Neural progenitor cell (in vitro differentiated cells): ENCODE results near the gene VIPR1. TPM values are rescaled to one million over a fixed set of nuclear protein-coding genes. Genes with fewer than 3 reads are reported as not detected.

Source experiments
- DNase-seq: peaks from one replicate; pipeline ENCODE4 v3.0.0-alpha.2; 2016; ENCODE audit warnings: low spot score
- H2AFZ ChIP-seq: fragments of 200-600 bp; sonication (generic); replicated peaks from 2 replicates; pipeline ENCODE4 v1.6.1; 2016; ENCODE audit warnings: antibody characterized with exemption
- H3F3A ChIP-seq: fragments of 200-600 bp; sonication (generic); 2 replicates; pipeline ENCODE4 v1.6.1; 2016; ENCODE audit warnings: antibody characterized with exemption, low read depth
- H3K27ac ChIP-seq: fragments of 200-600 bp; sonication (generic); 2 replicates; pipeline ENCODE4 v1.5.1; 2016; ENCODE audit warnings: mild to moderate bottlenecking
- H3K27me3 ChIP-seq: fragments of 200-600 bp; sonication (generic); 2 replicates; pipeline ENCODE4 v1.6.1; 2016; ENCODE audit warnings: mild to moderate bottlenecking, moderate library complexity
- H3K36me3 ChIP-seq: fragments of 200-600 bp; sonication (generic); 2 replicates; pipeline ENCODE4 v1.5.1; 2016
- H3K4me1 ChIP-seq: fragments of 200-600 bp; sonication (generic); 2 replicates; pipeline ENCODE4 v1.6.1; 2016; ENCODE audit warnings: mixed run types
- H3K4me2 ChIP-seq: fragments of 200-600 bp; sonication (generic); 2 replicates; pipeline ENCODE4 v1.6.1; 2016
- H3K4me3 ChIP-seq: fragments of 200-600 bp; sonication (generic); 2 replicates; pipeline ENCODE4 v1.5.1; 2016
- H3K79me2 ChIP-seq: fragments of 200-600 bp; sonication (generic); 2 replicates; pipeline ENCODE4 v1.6.1; 2016; ENCODE audit warnings: low read depth
- H3K9ac ChIP-seq: fragments of 200-600 bp; sonication (generic); 2 replicates; pipeline ENCODE4 v1.6.1; 2016
- H3K9me3 ChIP-seq: fragments of 200-600 bp; sonication (generic); 2 replicates; pipeline ENCODE4 v1.5.1; 2016; ENCODE audit warnings: low read depth
- H4K20me1 ChIP-seq: fragments of 200-600 bp; sonication (generic); 2 replicates; pipeline ENCODE4 v1.6.1; 2016; ENCODE audit warnings: low read depth
- H3K27ac Mint-ChIP-seq: 3 replicates; pipeline ENCODE4 v1.8.0; 2021; ENCODE audit warnings: mixed read lengths
- H3K27me3 Mint-ChIP-seq: 2 replicates; pipeline ENCODE4 v1.8.0; 2022; ENCODE audit warnings: low read depth, mild to moderate bottlenecking, inconsistent platforms, moderate library complexity, mixed read lengths; ENCODE audit not compliant: insufficient read depth
- H3K36me3 Mint-ChIP-seq: 3 replicates; pipeline ENCODE4 v1.8.0; 2021; ENCODE audit warnings: mixed read lengths
- H3K4me1 Mint-ChIP-seq: 3 replicates; pipeline ENCODE4 v1.8.0; 2021; ENCODE audit warnings: mixed read lengths
- H3K4me3 Mint-ChIP-seq: 3 replicates; pipeline ENCODE4 v1.8.0; 2021; ENCODE audit warnings: mild to moderate bottlenecking, moderate library complexity, mixed read lengths
- H3K9me3 Mint-ChIP-seq: 3 replicates; pipeline ENCODE4 v1.8.0; 2020; ENCODE audit warnings: mixed read lengths
- CTCF ChIP-seq: fragments of 200-600 bp; sonication (generic); IDR thresholded peaks from 2 replicates; pipeline ENCODE4 v1.5.1; 2017; ENCODE audit warnings: antibody characterized with exemption, mild to moderate bottlenecking
- EZH2 ChIP-seq: fragments of 200-600 bp; sonication (generic); IDR thresholded peaks from 2 replicates; pipeline ENCODE4 v1.6.1; 2017; ENCODE audit warnings: antibody characterized with exemption, mild to moderate bottlenecking, moderate library complexity
- EZH2phosphoT487 ChIP-seq: fragments of 200-600 bp; sonication (generic); IDR thresholded peaks from 2 replicates; pipeline ENCODE4 v1.6.1; 2017; ENCODE audit warnings: antibody characterized with exemption
- total RNA-seq: library from RNA; depleted of rRNA; stranded (reverse); fragments of >200 nt; gene quantifications from 2 replicates; pipeline ENCODE4 v1.2.3, GENCODE V29; 2015; ENCODE audit warnings: low replicate concordance

VIPR1 gene
- total RNA-seq, 1 donor from 2014 or later = 1.4 TPM

GRCh38 chr3:42489116-42489936, 13.1 kb upstream of the VIPR1 start:
- H3K36me3 ChIP-seq = no peaks in the 10 kb centered on the region
- H4K20me1 ChIP-seq = no peaks in the 10 kb centered on the region
- H3K4me1 ChIP-seq = no peaks in the 10 kb centered on the region
- peak overlapping the region; percentile 37 for H2AFZ ChIP-seq
- no peak overlapping the region for H3K4me2 ChIP-seq
- Mint-ChIP-seq H3K36me3 (no peaks in the 10 kb centered on the region), H3K27me3 (peaks cover 3% of the 10 kb centered on the region), H3K4me1 (no peaks in the 10 kb centered on the region), H3K9me3 (no peaks in the 10 kb centered on the region), H3K4me3 (no peak overlapping the region), H3K27ac (no peak overlapping the region)
- H3F3A ChIP-seq = no peaks in the 10 kb centered on the region
- TF ChIP-seq EZH2 (no peak), EZH2phosphoT487 (no peak), CTCF (no peak)
- no peaks in the 10 kb centered on the region for H3K27me3 ChIP-seq
- no peak overlapping the region for H3K9ac ChIP-seq
- no peaks in the 10 kb centered on the region for H3K9me3 ChIP-seq
- no peaks in the 10 kb centered on the region for H3K79me2 ChIP-seq
- H3K27ac ChIP-seq = no peak overlapping the region
- no peak overlapping the region for H3K4me3 ChIP-seq
- DNase-seq = no peak

- Histone ChIP-seq H3F3A (no peaks in the 10 kb centered on the region), H3K4me1 (no peaks in the 10 kb centered on the region), H3K9me3 (no peaks in the 10 kb centered on the region), H3K27ac (no peak overlapping the region), H3K4me2 (no peak overlapping the region), H3K9ac (no peak overlapping the region), H3K79me2 (no peaks in the 10 kb centered on the region), H4K20me1 (no peaks in the 10 kb centered on the region), H2AFZ (no peak overlapping the region), H3K4me3 (no peak overlapping the region), H3K36me3 (no peaks in the 10 kb centered on the region), H3K27me3 (no peaks in the 10 kb centered on the region)
- H3K4me1 Mint-ChIP-seq = no peaks in the 10 kb centered on the region
- H3K27me3 Mint-ChIP-seq = peaks cover 3% of the 10 kb centered on the region
- H3K36me3 Mint-ChIP-seq = no peaks in the 10 kb centered on the region
- no peak overlapping the region for H3K4me3 Mint-ChIP-seq
- no peak overlapping the region for H3K27ac Mint-ChIP-seq
- TF ChIP-seq CTCF (no peak), EZH2 (no peak)
- no peak for DNase-seq
- H3K9me3 Mint-ChIP-seq = no peaks in the 10 kb centered on the region
Measured at GRCh38 chr3:42489937-42490227, 12.6 kb upstream of the VIPR1 start.

GRCh38 chr3:42490243-42490642, 12.2 kb upstream of the VIPR1 start:
- Histone ChIP-seq H4K20me1 (no peaks in the 10 kb centered on the region), H3K36me3 (no peaks in the 10 kb centered on the region), H3K4me2 (no peak overlapping the region), H3K27me3 (no peaks in the 10 kb centered on the region), H3K79me2 (no peaks in the 10 kb centered on the region), H3K9ac (no peak overlapping the region), H3F3A (no peaks in the 10 kb centered on the region), H3K4me3 (no peak overlapping the region), H3K27ac (no peak overlapping the region), H3K9me3 (no peaks in the 10 kb centered on the region), H2AFZ (no peak overlapping the region), H3K4me1 (no peaks in the 10 kb centered on the region)
- H3K27ac Mint-ChIP-seq = no peak overlapping the region
- H3K27me3 Mint-ChIP-seq = peaks cover 3% of the 10 kb centered on the region
- H3K4me1 Mint-ChIP-seq = no peaks in the 10 kb centered on the region
- no peaks in the 10 kb centered on the region for H3K36me3 Mint-ChIP-seq
- TF ChIP-seq EZH2 = no peak
- TF ChIP-seq EZH2phosphoT487 = no peak
- no peak for TF ChIP-seq CTCF
- no peak for DNase-seq
- H3K9me3 Mint-ChIP-seq = no peaks in the 10 kb centered on the region
- H3K4me3 Mint-ChIP-seq = no peak overlapping the region
